Ectodermal cell (in vitro differentiated cells): ENCODE results near the gene COL4A6.

Source experiments
- H3K27ac ChIP-seq: 2 replicates; pipeline ENCODE4 v1.7.0; 2013; ENCODE audit warnings: mild to moderate bottlenecking, low read depth, low read length; ENCODE audit not compliant: insufficient read depth, poor library complexity, severe bottlenecking
- H3K27me3 ChIP-seq: 2 replicates; pipeline ENCODE4 v1.7.0; 2013; ENCODE audit warnings: mild to moderate bottlenecking, low read length; ENCODE audit not compliant: insufficient read depth, control insufficient read depth, poor library complexity, severe bottlenecking
- H3K36me3 ChIP-seq: one replicate; pipeline ENCODE4 v1.7.0; 2013; ENCODE audit warnings: low read length; ENCODE audit not compliant: control insufficient read depth, insufficient read depth
- H3K4me1 ChIP-seq: one replicate; pipeline ENCODE4 v1.7.0; 2013; ENCODE audit warnings: low read length; ENCODE audit not compliant: control insufficient read depth, insufficient read depth
- H3K4me3 ChIP-seq: 2 replicates; pipeline ENCODE4 v1.7.0; 2013; ENCODE audit warnings: low read depth, low read length, control low read depth; ENCODE audit not compliant: insufficient read depth
- H3K9me3 ChIP-seq: 2 replicates; pipeline ENCODE4 v1.7.0; 2013; ENCODE audit warnings: mild to moderate bottlenecking, low read length, moderate library complexity; ENCODE audit not compliant: control insufficient read depth
- WGBS, 2 experiments: methylation state at CpG; one replicate each; pipeline ENCODE4 v1.1.7; 2013; ENCODE audit warnings: missing lambda C conversion rate in 2 of 2; 5-methylcytosine and 5-hydroxymethylcytosine counted together

Gene COL4A6

GRCh38 chrX:108138814-108139702 is 299.2 kb downstream of the COL4A6 start:
- Histone ChIP-seq H3K9me3 (no peaks in the 10 kb centered on the region), H3K27me3 (no peaks in the 10 kb centered on the region), H3K36me3 (no peaks in the 10 kb centered on the region), H3K27ac (no peak overlapping the region), H3K4me3 (no peak overlapping the region), H3K4me1 (no peaks in the 10 kb centered on the region)
- WGBS, 2 experiments = 76 to 84% methylated on average over 5 to 7 of the region's 7 CpGs

GRCh38 chrX:108134724-108135123 is 303.5 kb downstream of the COL4A6 start:
- no peak overlapping the region for H3K4me3 ChIP-seq
- H3K27me3 ChIP-seq = no peaks in the 10 kb centered on the region
- H3K36me3 ChIP-seq = no peaks in the 10 kb centered on the region
- no peak overlapping the region for H3K27ac ChIP-seq
- H3K9me3 ChIP-seq = no peaks in the 10 kb centered on the region
- no peaks in the 10 kb centered on the region for H3K4me1 ChIP-seq
- 94 to 100% methylated on average over 1 of the region's 1 CpG for WGBS, 2 experiments

GRCh38 chrX:108132876-108133275 is 305.3 kb downstream of the COL4A6 start:
- Histone ChIP-seq H3K4me1 (no peaks in the 10 kb centered on the region), H3K9me3 (no peaks in the 10 kb centered on the region), H3K4me3 (no peak overlapping the region), H3K27me3 (no peaks in the 10 kb centered on the region), H3K27ac (no peak overlapping the region), H3K36me3 (no peaks in the 10 kb centered on the region)
- 91 to 95% methylated on average over 2 of the region's 2 CpGs for WGBS, 2 experiments

- no peak overlapping the region for H3K4me3 ChIP-seq
- no peaks in the 10 kb centered on the region for H3K27me3 ChIP-seq
- no peak overlapping the region for H3K27ac ChIP-seq
- WGBS, 2 experiments = 92 to 96% methylated on average over 8 of the region's 8 CpGs
- no peaks in the 10 kb centered on the region for H3K36me3 ChIP-seq
- no peaks in the 10 kb centered on the region for H3K9me3 ChIP-seq
- H3K4me1 ChIP-seq = no peaks in the 10 kb centered on the region
Observed at GRCh38 chrX:108132034-108132433, 306.2 kb downstream of the COL4A6 start.

GRCh38 chrX:108131471-108131870 is 306.8 kb downstream of the COL4A6 start:
- no peaks in the 10 kb centered on the region for H3K4me1 ChIP-seq
- H3K9me3 ChIP-seq = no peaks in the 10 kb centered on the region
- no peak overlapping the region for H3K4me3 ChIP-seq
- no peaks in the 10 kb centered on the region for H3K36me3 ChIP-seq
- WGBS, 2 experiments = 92 to 94% methylated on average over 2 of the region's 2 CpGs
- no peaks in the 10 kb centered on the region for H3K27me3 ChIP-seq
- H3K27ac ChIP-seq = no peak overlapping the region

GRCh38 chrX:108130889-108131288 is 307.3 kb downstream of the COL4A6 start:
- 100% methylated on average over 1 of the region's 1 CpG for WGBS, 2 experiments
- Histone ChIP-seq H3K36me3 (no peaks in the 10 kb centered on the region), H3K27ac (no peak overlapping the region)

GRCh38 chrX:108127152-108127551 is 311.1 kb downstream of the COL4A6 start:
- H3K9me3 ChIP-seq = no peaks in the 10 kb centered on the region
- H3K27ac ChIP-seq = no peak overlapping the region
- no peaks in the 10 kb centered on the region for H3K27me3 ChIP-seq
- H3K4me3 ChIP-seq = no peak overlapping the region
- H3K4me1 ChIP-seq = no peaks in the 10 kb centered on the region
- H3K36me3 ChIP-seq = no peaks in the 10 kb centered on the region
- 75 to 90% methylated on average over 3 to 4 of the region's 4 CpGs for WGBS, 2 experiments

More at GRCh38 chrX:108130889-108131288, 307.3 kb downstream of the COL4A6 start:
- Histone ChIP-seq H3K9me3 (no peaks in the 10 kb centered on the region), H3K4me3 (no peak overlapping the region), H3K27me3 (no peaks in the 10 kb centered on the region), H3K4me1 (no peaks in the 10 kb centered on the region)

GRCh38 chrX:108126661-108127060 is 311.6 kb downstream of the COL4A6 start:
- H3K9me3 ChIP-seq = no peaks in the 10 kb centered on the region
- WGBS, 2 experiments = 43 to 50% methylated on average over 1 of the region's 2 CpGs

GRCh38 chrX:108123591-108124366 is 314.4 kb downstream of the COL4A6 start:
- no peaks in the 10 kb centered on the region for H3K4me1 ChIP-seq
- H3K27me3 ChIP-seq = no peaks in the 10 kb centered on the region
- H3K36me3 ChIP-seq = no peaks in the 10 kb centered on the region
- H3K27ac ChIP-seq = no peak overlapping the region
- H3K9me3 ChIP-seq = no peaks in the 10 kb centered on the region
- H3K4me3 ChIP-seq = no peak overlapping the region
- WGBS, 2 experiments = 94 to 96% methylated on average over 3 of the region's 3 CpGs

More at GRCh38 chrX:108126661-108127060, 311.6 kb downstream of the COL4A6 start:
- H3K27ac ChIP-seq = no peak overlapping the region
- H3K27me3 ChIP-seq = no peaks in the 10 kb centered on the region
- H3K4me1 ChIP-seq = no peaks in the 10 kb centered on the region
- H3K36me3 ChIP-seq = no peaks in the 10 kb centered on the region
- no peak overlapping the region for H3K4me3 ChIP-seq

- Histone ChIP-seq H3K27ac (no peak overlapping the region), H3K4me3 (no peak overlapping the region), H3K9me3 (no peaks in the 10 kb centered on the region), H3K4me1 (no peaks in the 10 kb centered on the region), H3K27me3 (no peaks in the 10 kb centered on the region), H3K36me3 (no peaks in the 10 kb centered on the region)
- WGBS, 2 experiments = 83 to 94% methylated on average over 2 of the region's 2 CpGs
Observed at GRCh38 chrX:108122748-108123147, 315.5 kb downstream of the COL4A6 start.
